ENCODE results near the gene STXBP1.

GRCh38 chr9:127707766-127708165, 95.7 kb downstream of the STXBP1 start:
- TF ChIP-seq CTCF (IDR thresholded peaks at IDR 0.05; ENCODE audit: borderline replicate concordance, extremely low read depth, low read length, poor library complexity, severe bottlenecking) (no peak), EZH2 (IDR thresholded peaks at IDR 0.05; ENCODE audit: borderline replicate concordance, low read depth, low read length, severe bottlenecking) (no peak)

All from DND-41 (cell line).